GM23338 (cell line): ENCODE measurements around the gene ZNF746. TPM values are rescaled to one million over a fixed set of nuclear protein-coding genes. Genes with fewer than 3 reads are reported as not detected.
A peak's percentile ranks its signal among the peaks of the same experiment; 100 is the strongest.
"Not testable (repeated sequence)": the region's sequence is repeated elsewhere in the genome, so short reads cannot be mapped to it uniquely, and the experiment has no call there.

ENCODE experiments used
- ATAC-seq: fragments of 200-7000 bp; cut with Tn5 transposase; 3 replicates; pipeline ENCODE4 v1.9.1; 2020
- DNase-seq: peaks from one replicate; pipeline ENCODE4 v3.0.0-alpha.2; 2015; ENCODE audit warnings: low spot score
- H2AFZ ChIP-seq: fragments of 200-600 bp; sonication (generic); 2 replicates; pipeline ENCODE4 v1.8.0; 2016; ENCODE audit warnings: antibody characterized with exemption, mild to moderate bottlenecking, moderate library complexity
- H3F3A ChIP-seq: fragments of 200-600 bp; sonication (generic); replicated peaks from 2 replicates; pipeline ENCODE4 v1.8.0; 2017; ENCODE audit warnings: antibody characterized with exemption, mixed run types, low read depth
- H3K27ac ChIP-seq: fragments of 200-600 bp; sonication (generic); 2 replicates; pipeline ENCODE4 v1.6.1; 2016; ENCODE audit warnings: low read depth
- H3K27me3 ChIP-seq: fragments of 200-600 bp; sonication (generic); 2 replicates; pipeline ENCODE4 v1.8.0; 2016; ENCODE audit warnings: mild to moderate bottlenecking, mixed run types, moderate library complexity; ENCODE audit not compliant: insufficient read depth
- H3K36me3 ChIP-seq: fragments of 200-600 bp; sonication (generic); 2 replicates; pipeline ENCODE4 v1.8.0; 2016; ENCODE audit warnings: mild to moderate bottlenecking; ENCODE audit not compliant: insufficient read depth
- H3K4me1 ChIP-seq: fragments of 200-600 bp; sonication (generic); 2 replicates; pipeline ENCODE4 v1.8.0; 2016; ENCODE audit warnings: mild to moderate bottlenecking, moderate library complexity; ENCODE audit not compliant: insufficient read depth
- H3K4me2 ChIP-seq: fragments of 200-600 bp; sonication (generic); 2 replicates; pipeline ENCODE4 v1.7.1; 2017; ENCODE audit warnings: mixed run types
- H3K4me3 ChIP-seq: fragments of 200-600 bp; sonication (generic); 2 replicates; pipeline ENCODE4 v1.6.1; 2016; ENCODE audit warnings: mixed run types
- H3K79me2 ChIP-seq: fragments of 200-600 bp; sonication (generic); replicated peaks from 2 replicates; pipeline ENCODE4 v1.8.0; 2017; ENCODE audit warnings: mild to moderate bottlenecking; ENCODE audit not compliant: insufficient read depth
- H3K9me2 ChIP-seq: fragments of 200-600 bp; sonication (generic); 2 replicates; pipeline ENCODE4 v1.8.0; 2017; ENCODE audit not compliant: insufficient read depth
- H4K20me1 ChIP-seq: fragments of 200-600 bp; sonication (generic); replicated peaks from 2 replicates; pipeline ENCODE4 v1.8.0; 2017; ENCODE audit warnings: mild to moderate bottlenecking; ENCODE audit not compliant: insufficient read depth
- H3K27ac Mint-ChIP-seq: 2 replicates; pipeline ENCODE4 v1.8.0; 2020; ENCODE audit warnings: inconsistent platforms, mild to moderate bottlenecking, moderate library complexity, mixed read lengths
- H3K27me3 Mint-ChIP-seq: 3 replicates; pipeline ENCODE4 v1.8.0; 2022; ENCODE audit warnings: low read depth, mild to moderate bottlenecking, moderate library complexity, mixed read lengths, inconsistent platforms; ENCODE audit not compliant: insufficient read depth, poor library complexity
- H3K36me3 Mint-ChIP-seq: 3 replicates; pipeline ENCODE4 v1.8.0; 2021; ENCODE audit warnings: low read depth, mild to moderate bottlenecking, inconsistent platforms, moderate library complexity, mixed read lengths
- H3K4me1 Mint-ChIP-seq: 3 replicates; pipeline ENCODE4 v1.8.0; 2020; ENCODE audit warnings: mild to moderate bottlenecking, inconsistent platforms, mixed read lengths
- H3K4me3 Mint-ChIP-seq: 3 replicates; pipeline ENCODE4 v1.8.0; 2021; ENCODE audit warnings: moderate library complexity, mild to moderate bottlenecking, inconsistent platforms, mixed read lengths
- H3K9me3 Mint-ChIP-seq: 3 replicates; pipeline ENCODE4 v1.8.0; 2020; ENCODE audit warnings: moderate library complexity, mild to moderate bottlenecking, inconsistent platforms, mixed read lengths
- CREB1 ChIP-seq: fragments of 250-450 bp; sonication (Bioruptor Pico); IDR thresholded peaks from 2 replicates; pipeline ENCODE4 v1.5.0; 2020; ENCODE audit warnings: low read depth, mild to moderate bottlenecking, moderate library complexity
- CTCF ChIP-seq, 2 experiments: fragments of 200-600 bp in 1 of 2; sonication (generic) in 1 of 2; conservative IDR thresholded peaks; 2 replicates each; pipeline versions ENCODE4 v1.5.1 to v1.6.1; 2016 to 2017; ENCODE audit warnings: antibody characterized with exemption in 2 of 2, low read depth in 2 of 2, mild to moderate bottlenecking in 2 of 2, moderate library complexity in 1 of 2
- ETS1 ChIP-seq: IDR thresholded peaks from 2 replicates; pipeline ENCODE4 v1.6.1; 2016; ENCODE audit warnings: antibody characterized with exemption
- EZH2 ChIP-seq: fragments of 200-600 bp; sonication (generic); IDR thresholded peaks from one replicate; pipeline ENCODE4 v1.8.0; 2017; ENCODE audit warnings: antibody characterized with exemption, mild to moderate bottlenecking, low read depth; ENCODE audit not compliant: unreplicated experiment
- EZH2phosphoT487 ChIP-seq: fragments of 200-600 bp; sonication (generic); IDR thresholded peaks from one replicate; pipeline ENCODE4 v1.8.1; 2018; ENCODE audit warnings: antibody characterized with exemption; ENCODE audit not compliant: unreplicated experiment
- NANOG ChIP-seq: IDR thresholded peaks from 2 replicates; pipeline ENCODE4 v1.6.1; 2016; ENCODE audit warnings: antibody characterized with exemption, borderline replicate concordance
- POLR2AphosphoS5 ChIP-seq: IDR thresholded peaks from 2 replicates; pipeline ENCODE4 v1.6.1; 2016; ENCODE audit warnings: antibody characterized with exemption, low read depth
- REST ChIP-seq: IDR thresholded peaks from one replicate; pipeline ENCODE4 v1.6.1; 2018; ENCODE audit warnings: antibody characterized with exemption; ENCODE audit not compliant: unreplicated experiment
- STAT1 ChIP-seq: IDR thresholded peaks from one replicate; pipeline ENCODE4 v1.6.1; 2016; ENCODE audit warnings: antibody characterized with exemption; ENCODE audit not compliant: unreplicated experiment
- ZNF114 ChIP-seq: fragments of 250-450 bp; sonication (Bioruptor Pico); IDR thresholded peaks from 2 replicates; pipeline ENCODE4 v1.5.0; 2020; ENCODE audit warnings: mild to moderate bottlenecking, moderate library complexity
- polyA plus RNA-seq: library from polyadenylated mRNA; unstranded; fragments of >200 nt; fragmentation: Nextera tagmentation; extraction: Ambion mirVana; gene quantifications from 2 replicates; pipeline ENCODE4 v1.2.1, GENCODE V29; 2016
- total RNA-seq: library from RNA; depleted of rRNA; stranded (reverse); fragments of >200 nt; shearing (Covaris generic); gene quantifications from 2 replicates; pipeline ENCODE4 v1.2.3, GENCODE V29; 2014

The ZNF746 gene
- total and polyA plus RNA-seq, 2 experiments from 2014 or later: 10.0 to 18.6 TPM

DNA sequence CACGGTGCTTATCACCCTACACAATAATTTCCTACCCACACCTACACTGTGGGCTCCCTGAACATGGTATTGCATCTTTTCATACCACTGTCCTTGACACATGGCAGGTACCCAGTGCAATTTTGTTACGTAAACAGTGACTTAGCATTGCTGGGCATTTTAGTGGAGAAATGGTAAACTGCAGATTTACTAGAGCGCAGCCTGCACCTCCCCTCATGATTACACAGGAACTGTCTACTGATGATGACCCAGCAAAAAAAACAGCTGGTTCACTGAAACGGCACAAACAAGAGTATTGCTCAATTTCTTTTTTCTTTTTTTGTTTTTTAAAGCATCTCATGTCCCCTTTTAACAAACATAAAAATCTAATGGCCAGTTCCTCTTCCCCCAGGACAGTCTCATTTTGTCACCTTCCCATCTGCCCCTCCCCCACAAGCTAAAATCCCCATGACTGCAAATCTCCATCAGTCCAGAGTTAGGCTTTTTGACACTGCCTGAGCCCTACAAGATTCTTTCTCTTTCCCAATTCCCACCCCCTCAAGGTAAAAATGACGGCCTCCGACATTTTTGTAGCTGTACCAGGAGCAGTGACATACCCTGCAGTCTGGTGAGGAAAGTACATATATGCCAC, 2.8 kb downstream of the ZNF746 start:
- Histone ChIP-seq H3K36me3 (peaks cover 10% of the 10 kb centered on the region; the same call in 1 of the 2 replicates), H3K79me2 (peaks cover 16% of the 10 kb centered on the region), H3K4me2 (no peak overlapping the region), H3F3A (no peaks in the 10 kb centered on the region), H3K9me2 (no peaks in the 10 kb centered on the region), H3K27me3 (peaks cover 21% of the 10 kb centered on the region), H3K4me1 (no peaks in the 10 kb centered on the region), H2AFZ (no peak overlapping the region), H4K20me1 (peaks cover 7% of the 10 kb centered on the region; the same call in 1 of the 2 replicates), H3K27ac (no peak overlapping the region), H3K4me3 (no peak overlapping the region)
- Mint-ChIP-seq H3K4me3 (no peak overlapping the region), H3K9me3 (no peaks in the 10 kb centered on the region), H3K4me1 (peaks cover 13% of the 10 kb centered on the region), H3K27me3 (peaks cover 18% of the 10 kb centered on the region), H3K36me3 (peaks cover 44% of the 10 kb centered on the region), H3K27ac (peak overlapping the region; percentile 60; the same call in 1 of the 2 replicates)
- no peak for DNase-seq
- TF ChIP-seq ZNF114 (CRISPR knock-in tag) (no peak), CTCF (conservative IDR thresholded peaks at IDR 0.05; ENCODE audit: low read depth in 2 of 2) (no peak), EZH2phosphoT487 (no peak)
- ATAC-seq: no peak

DNA sequence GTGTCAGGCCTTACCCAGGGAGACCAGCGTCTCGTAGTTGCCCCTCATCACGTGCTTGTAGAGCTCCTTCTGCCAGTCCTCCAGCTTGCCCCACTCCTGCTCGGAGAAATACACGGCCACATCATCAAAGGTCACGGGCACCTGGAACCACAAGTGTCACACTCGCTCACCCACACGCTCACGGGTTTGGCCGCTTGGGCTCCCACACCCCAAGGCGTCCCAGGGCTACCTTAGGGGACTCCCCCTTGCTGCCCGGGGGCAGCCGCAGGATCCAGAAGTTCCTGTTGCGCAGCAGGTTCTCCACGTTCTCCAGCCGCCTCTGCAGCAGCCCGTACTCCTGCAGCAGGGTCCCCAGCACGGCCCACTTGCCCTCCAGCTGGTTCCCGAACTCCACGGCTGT, 3.6 kb downstream of the ZNF746 start:
- peaks cover 13% of the 10 kb centered on the region for H3K4me1 Mint-ChIP-seq
- not testable (repeated sequence) for H4K20me1 ChIP-seq, H3K27ac Mint-ChIP-seq, H3K36me3 ChIP-seq, H3K9me3 Mint-ChIP-seq, H3K4me1 ChIP-seq, ATAC-seq, DNase-seq, H3K4me3 ChIP-seq, H3K4me2 ChIP-seq, H3K9me2 ChIP-seq, H3K4me3 Mint-ChIP-seq, H2AFZ ChIP-seq, H3F3A ChIP-seq, H3K27ac ChIP-seq
- H3K27me3 Mint-ChIP-seq: peaks cover 20% of the 10 kb centered on the region
- Histone ChIP-seq H3K27me3 (peaks cover 12% of the 10 kb centered on the region), H3K79me2 (peaks cover 16% of the 10 kb centered on the region)
- H3K36me3 Mint-ChIP-seq: peaks cover 48% of the 10 kb centered on the region

DNA sequence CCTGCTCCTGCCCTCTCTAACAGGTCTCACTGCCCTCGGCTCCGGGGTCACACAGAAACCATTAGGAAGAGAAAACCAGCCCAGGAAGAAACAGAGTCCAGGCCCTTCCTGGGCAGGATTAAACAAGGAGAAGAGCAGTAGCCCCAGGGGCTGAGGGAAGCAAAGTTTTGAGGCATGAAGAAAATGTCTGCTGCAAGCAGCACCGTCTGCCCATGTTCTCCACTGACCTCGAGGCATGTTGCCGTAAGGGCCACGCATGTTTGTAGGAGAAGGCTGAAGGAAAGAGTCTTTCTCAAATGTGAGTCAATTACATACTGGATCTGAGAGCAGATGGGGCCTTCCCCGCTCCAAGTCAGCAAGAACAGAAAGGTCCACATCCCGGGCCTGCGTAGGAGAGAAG, 4.2 kb downstream of the ZNF746 start:
- Histone ChIP-seq H3K27ac (no peak overlapping the region), H3K27me3 (peaks cover 7% of the 10 kb centered on the region), H3K4me1 (no peaks in the 10 kb centered on the region), H3F3A (no peaks in the 10 kb centered on the region), H4K20me1 (peaks cover 7% of the 10 kb centered on the region), H3K9me2 (no peaks in the 10 kb centered on the region), H3K4me2 (no peak overlapping the region), H3K4me3 (no peak overlapping the region), H3K79me2 (peaks cover 16% of the 10 kb centered on the region), H3K36me3 (peaks cover 10% of the 10 kb centered on the region; the same call in 1 of the 2 replicates), H2AFZ (no peak overlapping the region)
- H3K4me1 Mint-ChIP-seq: peaks cover 13% of the 10 kb centered on the region
- no peak overlapping the region for H3K4me3 Mint-ChIP-seq
- peaks cover 15% of the 10 kb centered on the region for H3K27me3 Mint-ChIP-seq
- ATAC-seq: no peak
- H3K9me3 Mint-ChIP-seq: no peaks in the 10 kb centered on the region
- no peak overlapping the region for H3K27ac Mint-ChIP-seq
- DNase-seq: no peak
- peaks cover 51% of the 10 kb centered on the region for H3K36me3 Mint-ChIP-seq
- TF ChIP-seq NANOG (no peak), POLR2AphosphoS5 (no peak), REST (no peak), CTCF (conservative IDR thresholded peaks at IDR 0.05; ENCODE audit: low read depth in 2 of 2) (no peak), STAT1 (no peak), EZH2 (no peak), CREB1 (CRISPR knock-in tag) (no peak), ETS1 (no peak), EZH2phosphoT487 (no peak)
